HepG2 (cell line): Measurements from ENCODE around the gene ZNF276. TPM values are rescaled to one million over a fixed set of nuclear protein-coding genes. Genes with fewer than 3 reads are reported as not detected.

Source experiments
- CREB3 ChIP-seq: sonication (generic); formaldehyde crosslinking; IDR thresholded peaks from 2 replicates; pipeline ENCODE4 v1.5.0; 2020; ENCODE audit warnings: missing genetic modification reagents
- GPBP1L1 ChIP-seq: sonication (generic); formaldehyde crosslinking; IDR thresholded peaks from 2 replicates; pipeline ENCODE4 v1.5.0; 2020; ENCODE audit warnings: mild to moderate bottlenecking, missing genetic modification reagents
- HBP1 ChIP-seq: IDR thresholded peaks from 2 replicates; pipeline ENCODE4 v1.6.1; 2016; ENCODE audit warnings: low read depth, control low read depth
- HMGXB3 ChIP-seq: sonication (generic); formaldehyde crosslinking; IDR thresholded peaks from 2 replicates; pipeline ENCODE4 v1.4.0; 2020; ENCODE audit warnings: missing genetic modification reagents, borderline replicate concordance
- KDM5B ChIP-seq: sonication (generic); formaldehyde crosslinking; IDR thresholded peaks from 2 replicates; pipeline ENCODE4 v1.4.0; 2020; ENCODE audit warnings: missing genetic modification reagents, mild to moderate bottlenecking, borderline replicate concordance
- MAFG ChIP-seq: sonication (generic); formaldehyde crosslinking; IDR thresholded peaks from 2 replicates; pipeline ENCODE4 v1.5.1; 2020; ENCODE audit warnings: mild to moderate bottlenecking, missing genetic modification reagents
- NAIF1 ChIP-seq: sonication (generic); formaldehyde crosslinking; IDR thresholded peaks from 2 replicates; pipeline ENCODE4 v1.5.0; 2020; ENCODE audit warnings: mild to moderate bottlenecking, missing genetic modification reagents, borderline replicate concordance
- NCOA5 ChIP-seq: sonication (generic); formaldehyde crosslinking; IDR thresholded peaks from 2 replicates; pipeline ENCODE4 v1.4.0; 2020; ENCODE audit warnings: missing genetic modification reagents
- PHF20 ChIP-seq: sonication (generic); formaldehyde crosslinking; IDR thresholded peaks from 2 replicates; pipeline ENCODE4 v1.5.0; 2020; ENCODE audit warnings: mild to moderate bottlenecking, missing genetic modification reagents
- RBM22 ChIP-seq: fragments of 200-400 bp; formaldehyde crosslinking; optimal IDR thresholded peaks from 2 replicates; pipeline ENCODE3; 2017; ENCODE audit warnings: mild to moderate bottlenecking, low read length, moderate library complexity
- SIN3B ChIP-seq: fragments of 150-350 bp; IDR thresholded peaks from 2 replicates; pipeline ENCODE4 v1.6.1; 2014; ENCODE audit warnings: low read length
- SYNCRIP ChIP-seq: fragments of 200-400 bp; formaldehyde crosslinking; IDR thresholded peaks from 2 replicates; pipeline ENCODE4 v1.6.1; 2018; ENCODE audit warnings: mild to moderate bottlenecking, low read depth, low read length; ENCODE audit not compliant: insufficient read depth
- TAF15 ChIP-seq: fragments of 200-400 bp; formaldehyde crosslinking; IDR thresholded peaks from one replicate; pipeline ENCODE4 v1.6.1; 2018; ENCODE audit warnings: mild to moderate bottlenecking, low read depth, low read length; ENCODE audit not compliant: poor library complexity, severe bottlenecking
- TCF12 ChIP-seq, 2 experiments: fragments of 450-650 bp in 1 of 2; sonication (generic) in 1 of 2; formaldehyde crosslinking in 1 of 2; IDR thresholded peaks; 2 replicates each; pipeline versions ENCODE4 v1.6.1 to v1.8.0; 2017 to 2022; ENCODE audit warnings: antibody characterized with exemption in 1 of 2, mild to moderate bottlenecking in 1 of 2, missing genetic modification reagents in 1 of 2, moderate library complexity in 1 of 2
- TFAP4 ChIP-seq: sonication (generic); IDR thresholded peaks from 2 replicates; pipeline ENCODE4 v1.6.1; 2016; ENCODE audit warnings: low read depth, borderline replicate concordance
- TFDP1 ChIP-seq: IDR thresholded peaks from 2 replicates; pipeline ENCODE4 v1.6.1; 2016; ENCODE audit warnings: missing compliant biosample characterization, missing genetic modification reagents, borderline replicate concordance
- ZNF121 ChIP-seq: sonication (generic); formaldehyde crosslinking; IDR thresholded peaks from 2 replicates; pipeline ENCODE4 v1.5.0; 2020; ENCODE audit warnings: mild to moderate bottlenecking, missing genetic modification reagents
- ZNF264 ChIP-seq: sonication (generic); formaldehyde crosslinking; IDR thresholded peaks from 2 replicates; pipeline ENCODE4 v1.4.0; 2020; ENCODE audit warnings: missing genetic modification reagents
- ZNF367 ChIP-seq: sonication (generic); formaldehyde crosslinking; IDR thresholded peaks from 2 replicates; pipeline ENCODE4 v1.4.0; 2020; ENCODE audit warnings: missing genetic modification reagents, borderline replicate concordance
- ZNF382 ChIP-seq: sonication (generic); formaldehyde crosslinking; IDR thresholded peaks from 2 replicates; pipeline ENCODE4 v1.5.0; 2020; ENCODE audit warnings: missing genetic modification reagents, mild to moderate bottlenecking, borderline replicate concordance
- polyA plus RNA-seq, 8 experiments: library from polyadenylated mRNA; depleted of rRNA in 3 of 8; stranded (reverse) in 7 of 8; unstranded in 1 of 8; fragments of >200 nt; fragmentation: Illumina TruSeq in 4 of 8; extraction: Trizol in 4 of 8; gene quantifications; 2 replicates each; pipeline versions ENCODE4 v1.2.1 to v1.2.3, GENCODE V29; 2011 to 2016; ENCODE audit warnings: low read depth in 4 of 8, missing spikeins in 1 of 8, mixed read lengths in 1 of 8; ENCODE audit not compliant: insufficient read depth in 1 of 8
- total RNA-seq, 5 experiments: library from RNA; depleted of rRNA; stranded (reverse); fragments of >200 nt; fragmentation: Illumina TruSeq; extraction: Trizol; gene quantifications; 2 replicates each; pipeline ENCODE4 v1.2.3, GENCODE V29; 2016; ENCODE audit warnings: low read depth in 1 of 5

The ZNF276 gene
- total and polyA plus RNA-seq, 2 of the 13 experiments (the other 11 are each of a cell fraction or from before 2014, with no cell fraction given) = 17.7 to 18.0 TPM

GRCh38 chr16:89742948-89743347, 21.6 kb downstream of the ZNF276 start (continued):
- TF ChIP-seq TFDP1 (CRISPR knock-in tag) = no peak
- TF ChIP-seq MAFG (CRISPR knock-in tag) = no peak
- TF ChIP-seq TCF12 (IDR thresholded peaks at IDR 0.05) = no peak
- TF ChIP-seq TCF12 (CRISPR knock-in tag; IDR thresholded peaks at IDR 0.05) = no peak
- no peak for TF ChIP-seq PHF20
- TF ChIP-seq ZNF264 = no peak
- TF ChIP-seq ZNF121 (CRISPR knock-in tag) = no peak
- 0 out of 2 replicates have a peak, but pooled peaks have one; percentile 49 for TF ChIP-seq NCOA5 (CRISPR knock-in tag)
- no peak for TF ChIP-seq GPBP1L1 (CRISPR knock-in tag)
- TF ChIP-seq SIN3B = no peak
- no peak for TF ChIP-seq NAIF1
- TF ChIP-seq CREB3 = no peak
- TF ChIP-seq TFAP4 = no peak
- TF ChIP-seq KDM5B (CRISPR knock-in tag) = 0 out of 2 replicates have a peak, but pooled peaks have one; percentile 22
- TF ChIP-seq SYNCRIP = no peak
- TF ChIP-seq HMGXB3 (CRISPR knock-in tag) = no peak
- TF ChIP-seq ZNF382 (CRISPR knock-in tag) = no peak
- peak; percentile 91 for TF ChIP-seq RBM22
- no peak for TF ChIP-seq HBP1
- TF ChIP-seq TAF15 = no peak
- no peak for TF ChIP-seq ZNF367 (CRISPR knock-in tag)
